Hepatocyte (in vitro differentiated cells): ENCODE results near the gene R3HDM4.

Experiments used
- EZH2 ChIP-seq: fragments of 200-600 bp; sonication (generic); IDR thresholded peaks from 2 replicates; pipeline ENCODE4 v1.6.1; 2016; ENCODE audit warnings: antibody characterized with exemption, mild to moderate bottlenecking, borderline replicate concordance
- TF ChIP-seq, protein P1 (sequence below): fragments of 200-600 bp; sonication (generic); IDR thresholded peaks from 2 replicates; pipeline ENCODE4 v1.5.1; 2016; ENCODE audit warnings: antibody characterized with exemption, mild to moderate bottlenecking; ENCODE audit not compliant: poor library complexity

DNA sequence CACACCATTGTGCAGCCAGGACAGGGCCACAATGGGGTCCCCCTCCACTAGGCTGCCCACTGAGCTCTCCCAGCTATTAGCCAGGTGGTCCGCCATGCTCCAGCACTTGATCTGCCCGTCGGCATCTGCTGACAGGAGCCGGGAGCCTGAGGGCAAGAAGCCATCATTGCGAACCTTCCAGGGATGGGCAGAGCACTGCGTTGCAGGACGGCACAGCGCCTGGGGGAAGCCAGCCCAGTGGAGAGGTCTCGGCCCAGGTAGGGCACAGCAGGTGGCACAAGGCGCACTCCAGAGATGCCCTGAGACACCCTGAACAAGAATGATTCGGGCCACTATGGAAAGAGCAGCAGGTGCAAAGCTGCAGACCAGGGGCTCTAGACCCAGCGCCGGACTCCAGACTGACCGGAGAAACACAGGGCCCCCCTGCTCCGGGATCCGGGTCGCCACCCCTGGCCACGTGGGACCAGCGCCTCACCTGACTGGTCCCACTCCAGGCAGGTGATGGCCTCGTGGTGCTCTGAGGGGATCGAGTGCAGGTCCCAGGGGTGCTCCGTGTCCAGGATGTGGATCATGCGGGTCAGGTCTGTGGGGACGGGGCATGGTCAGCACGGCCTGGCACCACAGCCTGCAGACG lies 23.2 kb downstream of the R3HDM4 start:
- TF ChIP-seq, protein P1, sequence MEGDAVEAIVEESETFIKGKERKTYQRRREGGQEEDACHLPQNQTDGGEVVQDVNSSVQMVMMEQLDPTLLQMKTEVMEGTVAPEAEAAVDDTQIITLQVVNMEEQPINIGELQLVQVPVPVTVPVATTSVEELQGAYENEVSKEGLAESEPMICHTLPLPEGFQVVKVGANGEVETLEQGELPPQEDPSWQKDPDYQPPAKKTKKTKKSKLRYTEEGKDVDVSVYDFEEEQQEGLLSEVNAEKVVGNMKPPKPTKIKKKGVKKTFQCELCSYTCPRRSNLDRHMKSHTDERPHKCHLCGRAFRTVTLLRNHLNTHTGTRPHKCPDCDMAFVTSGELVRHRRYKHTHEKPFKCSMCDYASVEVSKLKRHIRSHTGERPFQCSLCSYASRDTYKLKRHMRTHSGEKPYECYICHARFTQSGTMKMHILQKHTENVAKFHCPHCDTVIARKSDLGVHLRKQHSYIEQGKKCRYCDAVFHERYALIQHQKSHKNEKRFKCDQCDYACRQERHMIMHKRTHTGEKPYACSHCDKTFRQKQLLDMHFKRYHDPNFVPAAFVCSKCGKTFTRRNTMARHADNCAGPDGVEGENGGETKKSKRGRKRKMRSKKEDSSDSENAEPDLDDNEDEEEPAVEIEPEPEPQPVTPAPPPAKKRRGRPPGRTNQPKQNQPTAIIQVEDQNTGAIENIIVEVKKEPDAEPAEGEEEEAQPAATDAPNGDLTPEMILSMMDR: no peak
- TF ChIP-seq EZH2: no peak
